Common myeloid progenitor, CD34-positive (primary cell): ENCODE results near the gene RASA4B.
"Not testable (repeated sequence)": the region's sequence is repeated elsewhere in the genome, so short reads cannot be mapped to it uniquely, and the experiment has no call there.

Source experiments
- CTCF ChIA-PET: fragments of 350-600 bp; sonication (Branson Sonifier 250); formaldehyde crosslinking; loops from one replicate; lab custom pipeline; 2021; ENCODE audit warnings: antibody characterized with exemption; lab: Charles Lee
- POLR2A ChIA-PET: fragments of 350-600 bp; sonication (Branson Sonifier 250); formaldehyde crosslinking; loops from one replicate; lab custom pipeline; 2021; ENCODE audit warnings: antibody characterized with exemption; lab: Charles Lee
- DNase-seq, 3 donors: peaks; one replicate each; pipeline versions ENCODE4 v3.0.0 to v3.0.0-alpha.2; 2013
- H3K27ac ChIP-seq, 2 experiments: 1 replicate in 1 of 2; 2 replicates in 1 of 2; pipeline ENCODE4 v1.7.0; 2013; ENCODE audit warnings: inconsistent platforms in 2 of 2, low read length in 2 of 2, mild to moderate bottlenecking in 2 of 2, low read depth in 1 of 2, moderate library complexity in 1 of 2; ENCODE audit not compliant: severe bottlenecking in 2 of 2, insufficient read depth in 1 of 2, poor library complexity in 1 of 2
- H3K27me3 ChIP-seq, 5 experiments: replicated peaks in 2 of 5; 1 replicate in 3 of 5; 2 replicates in 2 of 5; pipeline versions ENCODE4 v1.6.1 to v1.7.0; 2013; ENCODE audit warnings: low read length in 4 of 5, mild to moderate bottlenecking in 2 of 5, moderate library complexity in 2 of 5, inconsistent platforms in 1 of 5; ENCODE audit not compliant: insufficient read depth in 5 of 5, control insufficient read depth in 4 of 5
- H3K36me3 ChIP-seq, 4 experiments: 1 replicate in 2 of 4; 2 replicates in 2 of 4; pipeline versions ENCODE4 v1.6.1 to v1.7.0; 2013; ENCODE audit warnings: low read length in 3 of 4, control low read depth in 1 of 4, mild to moderate bottlenecking in 1 of 4; ENCODE audit not compliant: control insufficient read depth in 4 of 4, insufficient read depth in 4 of 4
- H3K4me1 ChIP-seq, 4 experiments: 1 replicate in 3 of 4; 2 replicates in 1 of 4; pipeline versions ENCODE4 v1.6.1 to v1.7.1; 2013; ENCODE audit warnings: low read length in 3 of 4, mild to moderate bottlenecking in 3 of 4, control low read depth in 1 of 4, inconsistent platforms in 1 of 4, moderate library complexity in 1 of 4; ENCODE audit not compliant: control insufficient read depth in 4 of 4, insufficient read depth in 4 of 4; ENCODE audit errors: control extremely low read depth in 1 of 4
- H3K4me3 ChIP-seq, 7 experiments: 1 replicate in 4 of 7; 2 replicates in 3 of 7; pipeline versions ENCODE4 v1.5.1 to v1.7.0; 2013; ENCODE audit warnings: mild to moderate bottlenecking in 7 of 7, low read length in 6 of 7, moderate library complexity in 6 of 7, inconsistent platforms in 2 of 7, low read depth in 2 of 7, control low read depth in 1 of 7; ENCODE audit not compliant: insufficient read depth in 4 of 7, control insufficient read depth in 1 of 7; ENCODE audit errors: extremely low read depth in 1 of 7
- H3K9me3 ChIP-seq, 5 experiments: 1 replicate in 4 of 5; 2 replicates in 1 of 5; pipeline versions ENCODE4 v1.6.1 to v1.7.1; 2013; ENCODE audit warnings: low read length in 4 of 5, mild to moderate bottlenecking in 2 of 5, inconsistent platforms in 1 of 5, low read depth in 1 of 5, moderate library complexity in 1 of 5; ENCODE audit not compliant: control insufficient read depth in 4 of 5, insufficient read depth in 2 of 5; ENCODE audit errors: control extremely low read depth in 1 of 5
- WGBS: methylation state at CpG from one replicate; pipeline ENCODE4 v1.1.5; 2013; ENCODE audit not compliant: insufficient coverage; 5-methylcytosine and 5-hydroxymethylcytosine counted together

The RASA4B gene

DNA sequence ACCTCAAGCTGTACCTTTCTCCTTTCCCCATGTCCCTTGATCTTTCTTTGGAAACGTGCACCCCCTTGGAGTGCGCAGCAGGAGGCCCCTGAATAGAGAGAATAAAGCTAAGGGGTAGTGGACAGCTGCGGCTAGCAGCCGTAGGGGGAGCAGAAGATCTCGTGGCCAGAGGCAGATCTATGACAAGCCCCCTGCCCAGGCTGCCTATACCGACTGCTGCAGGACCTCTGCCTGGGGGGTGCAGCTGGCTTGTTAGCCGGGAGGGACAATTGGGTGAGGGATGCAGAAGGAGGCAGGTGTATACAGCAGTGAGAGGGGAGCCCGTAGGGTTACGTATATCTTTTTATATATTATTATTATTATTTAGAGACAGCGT is 38.4 kb downstream of the RASA4B start:
- H3K27me3 ChIP-seq, CTCF ChIA-PET, H3K9me3 ChIP-seq, DNase-seq, POLR2A ChIA-PET, H3K27ac ChIP-seq, H3K36me3 ChIP-seq, H3K4me1 ChIP-seq, H3K4me3 ChIP-seq: not testable (repeated sequence)
- no CpG with 5 or more reads among the region's 10 CpGs for WGBS

DNA sequence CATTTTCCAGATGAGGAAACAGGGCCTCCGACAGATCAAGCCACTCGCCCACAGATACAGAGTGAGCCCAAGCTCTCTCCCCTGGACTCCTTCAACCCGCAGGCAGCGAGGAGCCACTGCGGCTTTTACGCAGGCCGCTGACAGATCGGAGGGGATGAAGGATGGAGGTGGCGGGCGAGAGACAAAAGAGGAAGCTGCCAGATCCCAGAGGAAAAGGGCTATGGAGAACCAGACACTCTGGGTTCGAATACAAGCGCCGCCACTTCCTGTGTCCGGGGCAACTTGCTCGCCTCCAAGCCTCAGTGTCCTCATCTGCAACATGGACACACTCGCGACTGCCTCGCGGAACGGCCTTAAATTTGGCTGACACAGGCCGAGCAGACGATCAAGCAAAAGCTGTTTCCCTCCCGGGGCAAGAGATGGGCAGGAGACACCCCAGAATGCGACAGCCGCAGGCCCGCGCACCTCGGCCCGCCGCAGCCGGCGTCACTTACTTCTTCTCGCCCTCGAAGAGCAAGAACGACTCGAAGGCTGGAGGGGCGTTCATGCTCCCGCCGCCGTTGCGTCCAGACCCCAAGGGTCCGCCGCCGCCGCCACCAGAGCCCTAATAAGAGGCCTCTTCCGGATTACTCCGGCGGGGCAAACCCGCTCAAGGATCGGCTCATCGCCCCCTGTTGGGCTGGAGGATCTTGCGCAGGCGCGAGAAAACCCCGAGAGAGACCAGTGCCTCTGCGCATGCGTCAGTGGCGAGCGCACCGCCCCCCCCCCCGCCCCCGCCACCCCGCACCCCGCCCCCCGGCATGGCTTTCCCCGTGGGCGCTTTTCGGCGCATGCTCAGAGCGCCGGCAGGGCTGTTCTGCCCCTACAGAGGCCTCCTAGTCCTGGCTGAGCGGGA is 39.0 kb downstream of the RASA4B start, which contains the start of gene POLR2J:
TSS of gene POLR2J (minus strand) at position 609 of the 895 bp plus-strand sequence. CDS start at position 547, 62 bp downstream.
- H3K4me3 ChIP-seq = peak within 1 kb of the TSS in 4 of 7 experiments; percentile 40 to 54 (median 50)
- H3K27me3 ChIP-seq, H3K9me3 ChIP-seq, POLR2A ChIA-PET, H3K36me3 ChIP-seq, H3K27ac ChIP-seq, H3K4me1 ChIP-seq, CTCF ChIA-PET: not testable (repeated sequence)
- DNase-seq = peak; percentile 72 to 88 (median 74)
- WGBS = no CpG with 5 or more reads among the region's 72 CpGs

DNA sequence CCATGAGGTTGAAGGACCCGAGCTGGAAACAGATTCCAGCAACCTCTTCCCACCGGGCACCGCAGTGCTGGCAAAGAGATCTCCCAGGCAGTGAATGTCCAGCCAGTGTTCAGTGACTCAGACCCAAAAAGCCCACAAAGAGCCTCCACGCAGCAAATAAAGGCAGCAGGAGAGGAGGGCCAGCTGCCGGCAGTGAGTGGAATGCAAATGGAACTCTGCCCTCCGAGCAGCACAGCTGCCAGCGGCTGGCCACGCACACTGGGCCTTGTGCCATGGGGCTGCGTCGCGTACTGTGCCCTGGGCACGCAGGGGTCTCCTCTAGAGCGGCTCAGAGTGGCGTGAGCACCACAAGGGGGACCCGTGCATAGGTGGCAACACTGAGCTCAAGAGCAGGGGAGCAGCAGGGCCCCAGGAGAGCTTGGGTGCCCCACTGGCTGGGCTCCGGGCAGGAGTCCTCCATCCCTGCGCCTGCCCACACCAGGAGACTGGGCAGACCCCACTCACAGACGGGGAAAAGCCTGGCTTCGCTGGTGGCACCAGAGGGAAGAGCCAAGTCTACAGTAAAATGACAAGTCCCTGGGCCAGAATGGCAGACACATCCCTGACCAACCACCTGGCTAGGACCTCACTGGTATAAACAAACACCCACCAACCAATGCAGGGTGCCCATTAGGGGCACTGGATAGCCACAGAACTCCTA is 42.7 kb downstream of the RASA4B start:
- H3K4me1 ChIP-seq, H3K4me3 ChIP-seq, DNase-seq, CTCF ChIA-PET, H3K9me3 ChIP-seq, POLR2A ChIA-PET, H3K27ac ChIP-seq, H3K27me3 ChIP-seq: not testable (repeated sequence)
- peaks cover 0 to 31% (median 21%) of the 10 kb centered on the region in 4 experiments for H3K36me3 ChIP-seq
- WGBS = no CpG with 5 or more reads among the region's 19 CpGs

DNA sequence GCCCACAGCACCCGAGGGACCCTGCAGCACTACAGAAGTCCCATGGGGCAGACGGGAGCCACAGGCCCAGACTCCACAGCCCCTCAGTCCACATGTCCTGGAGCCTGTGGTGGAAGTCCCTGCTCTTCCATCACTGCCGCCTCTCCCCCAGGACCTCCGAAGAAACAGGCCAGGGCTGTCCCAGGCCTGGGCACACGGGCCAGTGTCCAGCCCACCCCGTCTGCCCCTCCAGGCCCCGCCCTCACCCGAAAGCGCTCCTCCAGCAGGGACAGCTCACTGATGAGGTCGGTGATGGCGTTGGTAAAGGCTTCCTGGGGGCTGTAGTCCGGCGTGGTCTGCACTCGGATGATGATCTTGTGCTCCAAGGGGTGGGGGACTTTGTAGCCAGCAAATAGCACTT is 43.5 kb downstream of the RASA4B start:
- no CpG with 5 or more reads among the region's 14 CpGs for WGBS
- POLR2A ChIA-PET, DNase-seq, H3K4me3 ChIP-seq, H3K27ac ChIP-seq, H3K27me3 ChIP-seq, H3K4me1 ChIP-seq, H3K9me3 ChIP-seq: not testable (repeated sequence)
- H3K36me3 ChIP-seq = peaks cover 0 to 36% (median 26%) of the 10 kb centered on the region in 4 experiments
- CTCF ChIA-PET = interaction anchor here (63.4 kb wide), 1 partner anchor 55 kb away, joined by 1488 read pairs; the partner anchor contains the start of genes ORAI2 and PRKRIP1

DNA sequence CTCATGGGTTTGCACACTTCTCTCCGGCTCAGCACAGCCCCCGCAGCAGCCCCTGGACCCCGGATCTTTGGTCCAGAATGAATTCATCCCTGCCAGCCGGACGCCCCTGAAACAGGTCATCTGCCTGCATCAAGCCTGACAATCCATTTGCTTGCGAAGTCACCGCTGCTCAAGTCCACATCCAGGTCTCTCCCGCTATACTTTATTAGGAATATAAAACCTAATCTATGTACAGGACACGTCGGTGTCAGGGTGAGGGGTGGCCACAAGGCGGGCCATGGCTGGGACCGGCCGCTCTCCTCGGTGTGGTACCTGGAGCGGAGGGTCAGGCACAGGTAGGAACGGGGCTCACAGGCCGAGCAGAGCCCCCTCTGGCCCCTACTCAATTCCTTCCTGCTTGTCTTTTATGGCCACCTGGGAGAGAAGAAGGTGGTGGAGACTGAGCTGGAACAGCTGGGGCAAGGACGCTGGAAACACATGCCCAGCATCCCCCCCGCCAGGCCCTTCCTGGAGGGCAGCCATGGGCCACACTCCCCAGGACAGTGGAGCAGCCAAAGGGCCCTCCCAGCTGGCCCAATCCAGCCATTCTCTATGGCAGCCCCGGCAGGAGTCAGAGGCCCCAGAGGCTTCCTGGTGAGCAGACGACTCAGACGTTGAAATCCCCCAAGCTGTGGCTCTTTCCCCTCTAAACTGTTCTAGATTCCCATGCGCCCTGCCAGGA is 44.1 kb downstream of the RASA4B start:
- CTCF ChIA-PET = interaction anchor here (0.5 to 63.4 kb wide), 2 partner anchors 15 to 55 kb away, joined by 3 to 1488 read pairs; partner anchors contain the start of genes ORAI2 and PRKRIP1
- Histone ChIP-seq H3K9me3 (no peaks in the 10 kb centered on the region), H3K27ac (no peak overlapping the region), H3K36me3 (peaks cover 0 to 38% (median 26%) of the 10 kb centered on the region in 4 experiments), H3K4me1 (no peaks in the 10 kb centered on the region), H3K4me3 (no peak overlapping the region), H3K27me3 (no peaks in the 10 kb centered on the region)
- POLR2A ChIA-PET = no interaction called here
- 91% methylated on average over 18 of the region's 23 CpGs for WGBS
- no peak for DNase-seq

DNA sequence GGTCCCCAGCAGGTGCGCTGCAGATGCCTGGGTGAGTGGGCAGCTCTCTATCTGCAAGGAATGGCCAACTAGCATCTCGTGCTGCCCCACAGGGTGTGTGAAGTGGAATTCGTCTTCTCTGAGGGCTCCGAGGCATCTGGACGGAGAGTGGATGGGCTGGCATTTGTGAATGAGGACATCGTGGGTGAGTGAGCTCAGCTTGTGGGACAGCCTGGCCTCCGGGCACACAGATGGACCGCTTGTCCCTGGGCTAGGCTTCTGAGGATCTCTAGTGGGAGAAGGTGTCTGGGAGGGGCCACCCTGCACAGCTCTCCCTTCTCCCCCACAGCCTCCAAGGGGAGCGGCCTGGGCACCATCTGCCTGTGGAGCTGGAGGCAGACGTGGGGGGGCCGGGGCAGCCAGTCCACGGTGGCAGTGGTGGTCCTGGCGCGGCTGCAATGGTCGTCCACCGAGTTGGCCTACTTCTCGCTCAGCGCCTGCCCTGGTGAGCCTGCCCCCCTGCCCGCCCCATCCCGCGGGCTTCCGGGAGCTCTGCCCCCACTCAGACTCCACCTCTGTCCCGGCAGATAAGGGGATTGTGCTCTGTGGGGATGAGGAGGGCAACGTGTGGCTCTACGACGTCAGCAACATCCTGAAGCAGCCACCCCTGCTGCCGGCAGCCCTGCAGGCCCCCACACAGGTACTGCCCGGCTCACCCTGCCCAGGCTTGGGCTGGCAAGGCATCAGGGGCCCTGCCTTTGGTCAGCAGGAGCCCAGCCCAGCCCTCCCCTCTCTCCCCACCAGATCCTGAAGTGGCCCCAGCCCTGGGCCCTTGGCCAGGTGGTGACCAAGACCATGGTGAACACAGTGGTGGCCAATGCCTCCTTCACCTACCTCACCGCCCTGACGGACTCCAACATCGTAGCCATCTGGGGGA is 45.2 kb downstream of the RASA4B start:
- 82% methylated on average over 24 of the region's 31 CpGs for WGBS
- Histone ChIP-seq H3K4me3 (no peak overlapping the region), H3K9me3 (no peaks in the 10 kb centered on the region), H3K27me3 (no peaks in the 10 kb centered on the region), H3K27ac (no peak overlapping the region), H3K4me1 (no peaks in the 10 kb centered on the region), H3K36me3 (peaks cover 3 to 45% (median 31%) of the 10 kb centered on the region in 4 experiments)
- CTCF ChIA-PET = interaction anchor here (63.4 kb wide), 1 partner anchor 54 kb away, joined by 1488 read pairs; the partner anchor contains the start of genes ORAI2 and PRKRIP1
- POLR2A ChIA-PET = no interaction called here
- no peak for DNase-seq
